ENCODE data around the gene LMAN2L. TPM values are rescaled to one million over a fixed set of nuclear protein-coding genes. Genes with fewer than 3 reads are reported as not detected.

Gene LMAN2L
- total and polyA plus RNA-seq, 2 donors (not counting 1 experiment from before 2014, with no cell fraction given), result 5.7 to 10.7 TPM

DNA sequence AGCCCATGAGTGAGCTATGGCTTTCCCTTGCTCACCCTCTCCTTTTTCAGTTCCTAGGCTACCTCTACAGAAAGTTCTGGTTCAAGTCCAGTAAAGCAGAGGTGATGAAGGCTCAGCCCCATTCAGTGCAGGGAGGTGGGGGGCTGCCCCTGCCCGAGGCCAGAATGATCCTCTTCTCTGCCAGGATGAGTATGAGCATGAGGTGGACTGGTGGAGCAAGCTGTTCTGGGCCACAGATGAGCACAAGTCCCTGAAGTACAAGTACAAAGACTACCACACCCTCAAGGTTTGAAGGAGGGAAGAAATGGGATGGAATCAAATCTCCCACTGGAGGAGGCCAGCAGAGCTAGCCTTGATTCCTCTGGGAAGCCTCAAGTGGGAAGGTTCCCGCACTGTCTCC is 42.4 kb downstream of the LMAN2L start:
- POLR2A ChIA-PET, result no interaction called here
- intact Hi-C loops (cut with micrococcal nuclease), result no loop called here
- ATAC-seq (ENCODE audit: low read depth), result no peak

DNA sequence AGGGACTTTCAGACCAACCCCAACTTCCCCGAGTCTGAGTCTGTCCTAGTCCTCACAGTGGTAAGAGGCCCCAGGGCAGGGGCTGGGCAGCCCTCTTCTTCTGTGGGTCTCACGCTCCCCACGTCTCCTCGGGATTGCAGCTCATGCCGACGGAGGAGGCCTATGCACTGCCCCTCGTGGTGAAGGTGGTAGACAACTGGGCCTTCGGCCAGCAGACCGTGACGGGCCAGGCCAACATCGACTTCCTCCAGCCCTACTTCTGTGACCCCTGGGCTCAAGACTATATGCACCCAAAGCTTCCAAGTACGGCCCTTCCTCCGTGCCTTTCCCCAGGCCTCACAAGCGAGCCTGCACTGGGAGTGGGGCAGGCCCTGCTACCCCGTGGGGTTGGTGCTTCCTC is 44.3 kb downstream of the LMAN2L start:
- no peak overlapping the region for H3K4me2 ChIP-seq (replicated peaks; ENCODE audit: low read depth, low read length, poor library complexity, severe bottlenecking)
- H2AFZ ChIP-seq (ENCODE audit: insufficient read depth, low read depth, low read length, poor library complexity, severe bottlenecking), result no peak overlapping the region
- DNase-seq, result no peak
- no peak overlapping the region for H3K4me3 Mint-ChIP-seq
- 84% methylated on average over 14 of the region's 15 CpGs for WGBS (ENCODE audit: insufficient coverage)
- no peak overlapping the region for H3K27ac ChIP-seq (ENCODE audit: low read length in 2 of 2)
- H3K27me3 Mint-ChIP-seq, result no peaks in the 10 kb centered on the region
- H3K36me3 ChIP-seq (replicated peaks in 1 of 2; ENCODE audit: control extremely low read depth in 1 of 2, control insufficient read depth in 1 of 2, extremely low read depth in 1 of 2, insufficient read depth in 2 of 2, low read length in 1 of 2), result no peaks in the 10 kb centered on the region
- TF ChIP-seq, protein P1, sequence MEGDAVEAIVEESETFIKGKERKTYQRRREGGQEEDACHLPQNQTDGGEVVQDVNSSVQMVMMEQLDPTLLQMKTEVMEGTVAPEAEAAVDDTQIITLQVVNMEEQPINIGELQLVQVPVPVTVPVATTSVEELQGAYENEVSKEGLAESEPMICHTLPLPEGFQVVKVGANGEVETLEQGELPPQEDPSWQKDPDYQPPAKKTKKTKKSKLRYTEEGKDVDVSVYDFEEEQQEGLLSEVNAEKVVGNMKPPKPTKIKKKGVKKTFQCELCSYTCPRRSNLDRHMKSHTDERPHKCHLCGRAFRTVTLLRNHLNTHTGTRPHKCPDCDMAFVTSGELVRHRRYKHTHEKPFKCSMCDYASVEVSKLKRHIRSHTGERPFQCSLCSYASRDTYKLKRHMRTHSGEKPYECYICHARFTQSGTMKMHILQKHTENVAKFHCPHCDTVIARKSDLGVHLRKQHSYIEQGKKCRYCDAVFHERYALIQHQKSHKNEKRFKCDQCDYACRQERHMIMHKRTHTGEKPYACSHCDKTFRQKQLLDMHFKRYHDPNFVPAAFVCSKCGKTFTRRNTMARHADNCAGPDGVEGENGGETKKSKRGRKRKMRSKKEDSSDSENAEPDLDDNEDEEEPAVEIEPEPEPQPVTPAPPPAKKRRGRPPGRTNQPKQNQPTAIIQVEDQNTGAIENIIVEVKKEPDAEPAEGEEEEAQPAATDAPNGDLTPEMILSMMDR (IDR thresholded peaks at IDR 0.05), result no peak
- no peak for TF ChIP-seq EZH2 (IDR thresholded peaks at IDR 0.05; ENCODE audit: borderline replicate concordance, insufficient read depth, low read depth, low read length, poor library complexity, severe bottlenecking)
- no peaks in the 10 kb centered on the region for H3K9me3 ChIP-seq (ENCODE audit: control extremely low read depth in 1 of 3, control insufficient read depth in 2 of 3, insufficient read depth in 1 of 3, low read length in 2 of 3)
- no peaks in the 10 kb centered on the region for H3K4me1 ChIP-seq (ENCODE audit: control insufficient read depth in 2 of 2, insufficient read depth in 2 of 2, low read length in 2 of 2)
- no peak for ATAC-seq (ENCODE audit: low read depth)
- no peaks in the 10 kb centered on the region for H3K4me1 Mint-ChIP-seq
- intact Hi-C loops (cut with micrococcal nuclease), result no loop called here
- no peaks in the 10 kb centered on the region for H3K27me3 ChIP-seq (replicated peaks in 1 of 4; ENCODE audit: control extremely low read depth in 1 of 4, control insufficient read depth in 3 of 4, insufficient read depth in 4 of 4, low read length in 3 of 4)
- no peak overlapping the region for H3K9ac ChIP-seq (ENCODE audit: low read length)
- H3K27ac Mint-ChIP-seq, result no peak overlapping the region
- H3K9me3 Mint-ChIP-seq (ENCODE audit: insufficient read depth), result no peaks in the 10 kb centered on the region
- H4K20me1 ChIP-seq (ENCODE audit: control insufficient read depth, insufficient read depth, low read length, poor library complexity, severe bottlenecking), result no peaks in the 10 kb centered on the region
- CTCF ChIA-PET, result no interaction called here
- POLR2A ChIA-PET, result no interaction called here
- H3K79me2 ChIP-seq (ENCODE audit: control insufficient read depth, insufficient read depth, low read length), result no peaks in the 10 kb centered on the region
- no peak overlapping the region for H3K4me3 ChIP-seq (ENCODE audit: control extremely low read depth in 1 of 5, extremely low read depth in 1 of 5, insufficient read depth in 1 of 5, low read depth in 2 of 5, low read length in 4 of 5)

More for the DNA sequence above, 42.4 kb downstream of the LMAN2L start:
- Histone ChIP-seq H3K4me1 (ENCODE audit: control insufficient read depth in 2 of 2, insufficient read depth in 2 of 2, low read length in 2 of 2) (no peaks in the 10 kb centered on the region), H3K9me3 (ENCODE audit: control extremely low read depth in 1 of 3, control insufficient read depth in 2 of 3, insufficient read depth in 1 of 3, low read length in 2 of 3) (no peaks in the 10 kb centered on the region), H3K4me2 (replicated peaks; ENCODE audit: low read depth, low read length, poor library complexity, severe bottlenecking) (no peak overlapping the region), H4K20me1 (ENCODE audit: control insufficient read depth, insufficient read depth, low read length, poor library complexity, severe bottlenecking) (no peaks in the 10 kb centered on the region), H3K4me3 (ENCODE audit: control extremely low read depth in 1 of 5, extremely low read depth in 1 of 5, insufficient read depth in 1 of 5, low read depth in 2 of 5, low read length in 4 of 5) (no peak overlapping the region), H3K27me3 (replicated peaks in 1 of 4; ENCODE audit: control extremely low read depth in 1 of 4, control insufficient read depth in 3 of 4, insufficient read depth in 4 of 4, low read length in 3 of 4) (no peaks in the 10 kb centered on the region), H3K9ac (ENCODE audit: low read length) (no peak overlapping the region), H3K27ac (ENCODE audit: low read length in 2 of 2) (no peak overlapping the region), H3K36me3 (replicated peaks in 1 of 2; ENCODE audit: control extremely low read depth in 1 of 2, control insufficient read depth in 1 of 2, extremely low read depth in 1 of 2, insufficient read depth in 2 of 2, low read length in 1 of 2) (no peaks in the 10 kb centered on the region), H2AFZ (ENCODE audit: insufficient read depth, low read depth, low read length, poor library complexity, severe bottlenecking) (no peak overlapping the region), H3K79me2 (ENCODE audit: control insufficient read depth, insufficient read depth, low read length) (no peaks in the 10 kb centered on the region)
- H3K27me3 Mint-ChIP-seq, result no peaks in the 10 kb centered on the region
- H3K27ac Mint-ChIP-seq, result no peak overlapping the region
- no peak for TF ChIP-seq EZH2 (IDR thresholded peaks at IDR 0.05; ENCODE audit: borderline replicate concordance, insufficient read depth, low read depth, low read length, poor library complexity, severe bottlenecking)
- TF ChIP-seq, protein P1 (IDR thresholded peaks at IDR 0.05), result no peak
- H3K4me3 Mint-ChIP-seq, result no peak overlapping the region
- WGBS (ENCODE audit: insufficient coverage), result 100% methylated on average over 1 of the region's 2 CpGs
- H3K4me1 Mint-ChIP-seq, result no peaks in the 10 kb centered on the region
- no peak for DNase-seq
- no peaks in the 10 kb centered on the region for H3K9me3 Mint-ChIP-seq (ENCODE audit: insufficient read depth)
- CTCF ChIA-PET, result interaction anchor here (1.2 kb wide), 1 partner anchor 9 kb away, joined by 3 read pairs; no protein-coding TSS in a partner anchor

All from B cell (primary cell).